ENCODE results near the gene SLC11A2.

DNA sequence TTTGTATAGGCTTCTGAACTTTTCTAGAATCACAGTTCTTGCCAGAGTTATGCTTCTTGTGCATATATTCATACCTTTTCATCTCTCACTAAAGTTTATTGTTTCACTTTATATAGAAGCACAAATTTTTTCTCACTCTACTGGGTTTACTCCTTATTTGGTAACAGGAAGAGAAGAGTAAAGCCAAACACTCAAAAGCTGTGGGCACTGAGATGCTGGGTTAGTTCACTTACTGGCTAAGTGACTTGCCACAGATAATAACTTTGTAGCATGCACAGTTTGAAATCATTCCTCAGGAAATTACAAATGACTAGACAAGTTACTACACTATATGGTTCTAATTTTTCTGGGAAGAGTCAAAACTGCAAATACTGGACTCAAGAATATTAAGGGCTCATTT is 66.1 kb downstream of the SLC11A2 start:
- TF ChIP-seq, protein P1, sequence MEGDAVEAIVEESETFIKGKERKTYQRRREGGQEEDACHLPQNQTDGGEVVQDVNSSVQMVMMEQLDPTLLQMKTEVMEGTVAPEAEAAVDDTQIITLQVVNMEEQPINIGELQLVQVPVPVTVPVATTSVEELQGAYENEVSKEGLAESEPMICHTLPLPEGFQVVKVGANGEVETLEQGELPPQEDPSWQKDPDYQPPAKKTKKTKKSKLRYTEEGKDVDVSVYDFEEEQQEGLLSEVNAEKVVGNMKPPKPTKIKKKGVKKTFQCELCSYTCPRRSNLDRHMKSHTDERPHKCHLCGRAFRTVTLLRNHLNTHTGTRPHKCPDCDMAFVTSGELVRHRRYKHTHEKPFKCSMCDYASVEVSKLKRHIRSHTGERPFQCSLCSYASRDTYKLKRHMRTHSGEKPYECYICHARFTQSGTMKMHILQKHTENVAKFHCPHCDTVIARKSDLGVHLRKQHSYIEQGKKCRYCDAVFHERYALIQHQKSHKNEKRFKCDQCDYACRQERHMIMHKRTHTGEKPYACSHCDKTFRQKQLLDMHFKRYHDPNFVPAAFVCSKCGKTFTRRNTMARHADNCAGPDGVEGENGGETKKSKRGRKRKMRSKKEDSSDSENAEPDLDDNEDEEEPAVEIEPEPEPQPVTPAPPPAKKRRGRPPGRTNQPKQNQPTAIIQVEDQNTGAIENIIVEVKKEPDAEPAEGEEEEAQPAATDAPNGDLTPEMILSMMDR (IDR thresholded peaks at IDR 0.05; ENCODE audit: poor library complexity), result no peak
- TF ChIP-seq EZH2 (IDR thresholded peaks at IDR 0.05; ENCODE audit: borderline replicate concordance), result no peak
